NCI-H2081 (cell line): ENCODE results near the gene DYNLT2.

Experiments used
- DNase-seq, 2 experiments: peaks; one replicate each; lab custom pipeline; 2025; lab: John Stamatoyannopoulos, UW

The DYNLT2 gene, protein sequence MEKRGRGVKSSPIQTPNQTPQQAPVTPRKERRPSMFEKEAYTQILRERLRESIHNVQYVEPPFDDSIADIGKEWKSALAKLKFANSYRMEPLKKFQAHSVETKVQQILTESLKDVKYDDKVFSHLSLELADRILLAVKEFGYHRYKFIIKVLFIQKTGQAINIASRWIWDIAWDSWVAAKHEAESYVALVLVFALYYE

GRCh38 chr6:169751242-169752073 lies at the start of gene DYNLT2, which contains the start of gene ERMARD:
DYNLT2 (minus strand) TSS chr6:169751572; CDS start chr6:169751458, 114 bp downstream.
ERMARD (plus strand) TSS chr6:169751622; CDS start chr6:169751658, 36 bp downstream.
- DNase-seq = peak; percentile 89 to 94

DNA sequence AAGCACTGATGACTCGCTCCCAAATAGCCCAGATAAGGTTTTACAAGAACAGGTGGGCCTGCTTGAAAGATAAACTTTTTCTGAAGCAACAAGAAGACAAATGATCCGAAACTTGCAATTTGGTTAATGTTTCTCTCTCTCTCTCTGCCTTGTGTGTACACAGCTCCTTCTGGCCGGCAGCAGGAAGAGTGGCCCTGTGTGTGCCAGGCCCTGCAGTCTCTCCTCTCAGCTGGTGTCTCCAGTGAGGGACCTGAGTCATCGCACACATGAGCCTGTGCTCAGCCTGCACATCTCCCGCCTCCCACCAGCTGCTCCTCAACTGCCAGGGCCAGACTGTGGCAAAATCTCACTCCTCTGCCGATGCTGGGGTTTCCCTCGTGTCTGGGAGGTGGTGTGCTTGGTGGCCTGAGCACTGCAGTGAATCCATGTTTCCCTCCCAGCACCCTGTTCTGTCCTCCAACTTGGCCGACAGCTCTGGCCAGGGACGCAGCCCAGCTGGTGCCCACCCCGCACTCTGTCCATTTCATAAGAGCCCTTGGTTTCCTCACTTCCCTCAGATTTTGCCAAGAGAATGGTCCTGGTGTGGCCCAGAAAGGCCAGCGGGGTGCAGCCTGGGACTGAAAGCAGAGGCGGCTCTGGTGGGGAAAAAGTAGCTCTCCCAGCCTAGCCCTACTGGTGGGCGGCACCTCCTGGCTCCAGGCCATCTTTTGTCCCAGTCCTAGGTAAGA lies 49.5 kb upstream of the DYNLT2 start:
- peak; percentile 23 to 63 for DNase-seq

DNA sequence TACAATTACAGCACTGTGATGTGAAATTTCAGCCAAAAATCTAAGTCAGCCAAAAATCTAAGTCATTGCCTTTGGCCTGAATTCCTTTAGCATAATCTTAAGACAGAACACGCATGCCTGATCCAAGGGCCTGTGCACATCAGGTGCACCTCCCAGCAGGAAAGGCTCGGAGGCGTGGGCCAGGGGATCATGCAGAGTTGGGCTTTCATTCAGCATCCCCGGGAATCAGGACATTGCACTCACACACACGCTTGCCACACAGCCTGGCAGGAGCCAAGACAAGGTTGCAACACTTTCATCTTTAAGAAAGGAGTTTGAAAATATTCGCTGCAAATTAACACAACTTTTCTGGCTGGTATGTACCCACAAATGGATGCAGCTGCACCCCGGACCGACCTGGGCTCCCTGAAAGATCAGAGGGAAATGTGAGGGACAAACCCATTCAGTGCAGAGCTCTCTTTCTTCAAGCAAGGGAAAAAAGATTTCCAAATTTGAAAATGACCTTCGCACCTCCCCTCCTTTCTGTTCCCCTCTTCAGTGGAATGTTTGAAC lies 48.8 kb upstream of the DYNLT2 start:
- no peak for DNase-seq

DNA sequence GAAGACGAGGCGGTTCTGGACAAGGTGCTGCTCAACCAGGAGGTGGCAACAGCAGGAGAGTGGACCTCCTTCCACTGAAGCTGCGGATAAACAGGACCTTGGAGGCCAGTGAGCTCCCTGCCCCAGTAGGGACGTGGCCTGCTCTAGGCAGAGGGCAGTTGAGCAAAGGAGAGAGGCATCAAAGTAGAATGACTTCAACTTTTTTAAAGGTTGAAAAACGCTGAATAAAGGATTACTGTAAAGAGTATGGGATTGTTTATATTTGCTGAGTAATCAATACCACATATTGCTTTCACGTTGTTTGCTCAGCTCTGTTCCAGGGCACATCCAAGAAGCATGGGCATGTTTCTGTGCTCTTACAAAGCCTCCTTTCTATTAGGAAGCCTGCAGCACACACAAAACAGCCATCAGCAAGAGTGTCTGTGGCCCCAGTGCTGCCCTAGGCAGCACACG lies 48.1 kb upstream of the DYNLT2 start:
- DNase-seq = no peak

DNA sequence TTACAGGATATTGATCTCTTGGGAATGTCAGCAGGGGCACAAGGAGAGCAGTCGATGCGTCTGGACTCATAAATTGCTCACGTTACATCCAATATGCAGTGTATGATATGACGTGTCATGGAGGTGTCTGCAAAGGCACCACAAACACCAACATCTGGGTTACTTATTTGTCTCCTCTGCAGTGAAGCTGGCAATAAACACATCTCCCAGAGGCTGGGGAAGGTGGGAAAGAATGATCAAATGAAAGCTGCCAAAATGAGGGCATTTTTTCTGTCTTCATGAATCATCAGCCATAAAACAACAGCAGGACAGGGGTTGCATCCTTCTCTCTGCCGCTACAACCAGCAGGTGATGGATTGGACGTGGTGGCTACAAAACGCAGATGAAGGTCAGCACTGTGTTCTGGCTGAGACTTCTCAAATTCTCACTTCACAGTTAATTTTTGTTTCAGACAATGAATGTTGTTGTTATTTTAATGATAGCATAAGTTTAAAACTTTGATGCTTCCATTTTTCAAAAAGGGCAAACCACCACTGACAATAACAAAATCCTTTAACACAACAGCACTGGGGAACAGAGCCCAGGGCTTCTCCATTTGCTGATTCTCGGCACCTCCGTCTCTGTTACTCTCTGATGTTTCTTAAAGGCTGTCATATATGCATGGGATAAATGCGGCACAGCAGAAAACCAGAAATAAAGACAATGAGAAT lies 47.5 kb upstream of the DYNLT2 start:
- DNase-seq = no peak

DNA sequence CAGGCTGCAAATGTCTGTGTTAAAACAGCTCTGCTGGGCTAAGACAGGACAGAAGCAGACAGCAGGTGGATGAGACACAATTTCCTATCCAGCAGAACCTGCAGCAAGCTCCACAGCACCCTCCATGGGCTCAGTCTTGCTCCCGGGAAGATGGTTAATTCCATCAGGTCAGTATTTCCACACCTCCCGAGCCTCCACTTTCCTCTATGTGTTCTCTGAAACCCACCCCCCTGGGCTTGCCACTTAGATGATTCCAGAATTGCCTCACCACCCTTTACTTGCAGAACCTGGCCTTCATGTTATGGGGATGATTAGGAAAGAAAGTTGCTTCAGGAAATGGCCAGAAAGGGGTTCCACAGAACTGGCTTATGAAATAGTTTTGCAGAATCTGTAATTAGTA lies 43.8 kb upstream of the DYNLT2 start:
- DNase-seq = no peak

- DNase-seq = peak in 1 of 2 experiments; percentile 50
Measured at GRCh38 chr6:169794317-169795055, 43.1 kb upstream of the DYNLT2 start.

- DNase-seq = no peak
Measured at GRCh38 chr6:169793408-169793807, 42.0 kb upstream of the DYNLT2 start.

GRCh38 chr6:169792306-169793015 lies 41.1 kb upstream of the DYNLT2 start:
- no peak for DNase-seq

- no peak for DNase-seq
Measured at GRCh38 chr6:169791721-169792131, 40.4 kb upstream of the DYNLT2 start.

DNA sequence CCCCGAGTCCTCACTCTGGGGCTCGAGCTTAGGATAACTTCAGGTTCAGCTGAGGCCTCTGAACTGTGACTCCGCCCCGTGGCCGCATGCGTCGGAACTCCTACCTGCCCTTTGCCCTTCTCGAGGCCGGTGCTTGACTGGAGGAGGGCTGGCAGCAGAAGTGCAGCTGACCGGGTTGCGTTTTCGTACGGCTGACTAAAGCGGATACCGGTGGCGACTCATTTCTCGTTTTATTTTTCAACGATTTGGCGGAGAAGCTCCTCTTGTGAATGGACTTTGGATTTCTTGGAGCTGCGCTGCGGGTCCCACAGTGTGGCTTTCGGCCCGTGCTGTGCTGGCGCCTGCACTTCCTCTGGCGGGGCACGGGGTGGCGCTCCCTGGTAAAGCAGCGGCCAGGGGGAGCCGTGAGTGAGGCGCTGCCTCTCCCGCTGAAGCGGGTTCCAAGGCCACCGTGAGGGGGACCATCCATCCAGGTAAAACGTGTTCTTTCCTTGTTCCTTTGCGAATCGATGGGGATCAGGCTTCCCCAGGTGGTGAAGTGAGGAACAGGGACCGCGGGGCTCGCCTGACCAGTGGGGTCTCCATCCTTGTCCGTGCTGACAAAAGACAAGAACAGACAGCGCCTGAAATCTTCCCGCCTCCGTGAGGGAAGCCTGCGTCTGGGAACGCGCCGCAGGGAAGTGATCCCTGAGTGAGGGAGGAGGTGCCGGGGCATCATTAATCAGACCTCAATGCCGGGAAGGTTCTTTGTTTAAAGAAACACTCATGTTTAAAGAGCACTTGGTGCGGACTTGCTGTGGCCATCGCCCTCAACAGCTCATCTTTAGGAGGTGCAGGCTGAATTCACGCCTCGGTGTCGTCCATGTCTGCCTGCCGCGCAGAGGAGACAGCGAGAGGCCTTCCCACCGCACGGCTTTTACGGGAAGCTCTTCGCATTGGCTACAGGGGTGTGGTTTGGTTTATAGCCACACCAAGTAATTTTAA lies 38.9 kb upstream of the DYNLT2 start:
- DNase-seq = peak; percentile 67 to 72

DNA sequence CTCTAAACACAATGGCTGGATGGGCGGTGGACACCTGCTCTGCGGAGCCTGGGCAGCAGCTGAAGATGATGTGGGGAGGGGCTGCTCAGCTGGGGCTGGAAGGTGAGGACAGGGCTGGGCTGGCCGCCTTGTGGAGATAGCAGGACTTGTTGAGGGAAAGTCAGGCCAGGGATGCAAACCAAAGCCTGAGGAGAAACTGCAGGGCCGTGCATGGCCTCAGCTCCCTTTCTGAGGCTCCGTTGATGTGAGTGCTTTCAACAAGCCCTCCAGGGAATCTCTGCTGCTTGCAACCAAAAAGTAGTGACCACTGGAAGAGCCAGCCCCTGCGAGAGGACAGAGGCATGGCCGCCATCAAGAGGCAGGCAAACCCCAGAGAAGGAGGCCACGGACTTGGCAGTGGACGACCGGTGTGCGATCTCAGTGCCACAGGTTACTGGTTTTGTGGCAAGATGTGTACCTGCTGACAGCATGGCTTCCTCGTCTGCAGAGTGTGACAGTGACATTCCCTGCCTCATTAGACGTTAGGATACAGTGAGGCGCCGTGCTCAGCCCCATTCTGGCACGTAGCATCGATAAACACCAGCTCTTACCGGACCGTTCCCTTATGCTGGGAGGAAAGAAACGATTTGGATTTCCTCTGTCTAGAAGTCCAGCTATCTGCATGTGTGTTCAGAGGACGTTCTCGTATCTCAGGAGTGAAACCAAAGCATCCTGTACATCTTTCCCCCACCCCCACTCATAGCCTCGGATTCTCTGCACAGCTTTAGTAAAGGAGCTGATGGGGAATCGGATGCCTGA lies 38.0 kb upstream of the DYNLT2 start:
- no peak for DNase-seq

DNA sequence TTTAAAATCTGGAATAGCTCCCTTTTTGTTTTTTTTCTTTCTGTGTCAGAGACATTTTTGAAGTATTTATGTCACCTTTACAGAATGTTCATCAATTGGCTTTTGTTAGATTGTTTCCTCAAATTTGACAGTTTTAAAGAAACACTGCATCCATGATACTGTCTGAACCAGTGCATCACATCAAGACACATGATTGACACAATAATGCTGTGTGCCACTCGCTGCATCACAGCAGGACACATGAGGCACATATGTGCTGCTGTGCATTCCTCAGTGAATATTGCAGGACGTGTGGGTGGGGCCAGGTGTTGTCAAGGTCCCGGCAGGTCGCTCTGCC lies 37.4 kb upstream of the DYNLT2 start:
- DNase-seq = no peak

DNA sequence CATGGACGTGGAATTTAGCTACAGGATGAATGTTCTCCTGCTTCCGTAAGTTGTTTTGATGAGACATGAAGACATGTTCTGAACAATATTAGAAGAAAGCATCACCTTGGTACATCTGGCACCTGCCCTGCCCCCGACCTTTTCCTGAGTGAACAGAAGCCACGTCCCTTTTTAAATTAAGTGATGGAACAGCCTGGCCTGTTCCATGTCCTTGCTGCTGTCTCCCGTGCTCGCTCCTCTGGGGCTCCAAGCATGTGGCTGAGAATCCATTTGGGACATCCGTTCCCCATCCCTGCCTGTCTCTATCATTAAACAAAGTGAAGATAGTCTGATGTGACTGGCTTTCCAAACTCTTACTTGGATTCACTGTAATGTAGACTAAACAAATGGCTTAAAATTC lies 36.4 kb upstream of the DYNLT2 start:
- no peak for DNase-seq

DNA sequence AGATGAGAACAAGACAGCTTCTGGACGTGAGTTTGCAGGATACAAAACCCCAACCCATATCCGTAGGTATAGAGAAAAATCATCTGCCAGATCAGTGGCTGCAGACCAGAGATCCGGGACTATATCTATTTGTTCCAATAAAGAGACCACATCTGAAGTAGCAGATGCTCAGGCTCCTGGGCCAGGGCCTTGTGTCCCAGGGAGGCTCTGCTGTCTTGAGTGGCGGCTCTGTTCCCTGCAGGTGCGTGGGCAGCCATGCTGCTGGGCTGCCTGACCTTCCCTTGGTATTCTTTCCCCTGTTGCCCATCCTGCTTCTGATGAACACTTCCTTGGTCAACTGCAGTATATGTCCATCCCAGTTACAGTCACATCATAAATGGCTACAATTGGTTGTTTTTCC lies 35.0 kb upstream of the DYNLT2 start:
- no peak for DNase-seq

GRCh38 chr6:169785566-169785965 lies 34.2 kb upstream of the DYNLT2 start:
- DNase-seq = no peak

- no peak for DNase-seq
Measured at GRCh38 chr6:169784821-169785340, 33.5 kb upstream of the DYNLT2 start.
